Ecto neural progenitor cell (in vitro differentiated cells): Measurements from ENCODE around the gene TRIM28.
A peak's percentile ranks its signal among the peaks of the same experiment; 100 is the strongest.

Experiments used
- DNase-seq: peaks from one replicate; pipeline ENCODE4 v3.0.0-alpha.2; 2018; ENCODE audit warnings: low spot score

The TRIM28 gene

GRCh38 chr19:58579473-58580142 is 35.7 kb downstream of the TRIM28 start:
- no peak for DNase-seq

- DNase-seq: peak; percentile 90
Measured at GRCh38 chr19:58581227-58582141, 37.6 kb downstream of the TRIM28 start.

GRCh38 chr19:58582985-58583384 is 39.1 kb downstream of the TRIM28 start:
- DNase-seq: peak; percentile 14

GRCh38 chr19:58584498-58585441 is 40.9 kb downstream of the TRIM28 start:
- DNase-seq: peak; percentile 10

- DNase-seq: no peak
Measured at GRCh38 chr19:58585442-58586132, 41.7 kb downstream of the TRIM28 start.

GRCh38 chr19:58586133-58586765 is 42.4 kb downstream of the TRIM28 start:
- DNase-seq: peak; percentile 29
